Testis (tissue), 2 donors: ENCODE results near the gene GSTO2.
"Not testable (repeated sequence)": the region's sequence is repeated elsewhere in the genome, so short reads cannot be mapped to it uniquely, and the experiment has no call there.

Experiments used
- POLR2A ChIP-seq: fragments of 450-650 bp; IDR thresholded peaks from one replicate; pipeline ENCODE4 v1.6.1; 2017; ENCODE audit warnings: antibody characterized with exemption, mild to moderate bottlenecking, moderate library complexity
- TF ChIP-seq, protein P1 (sequence below), 3 experiments: fragments of 450-650 bp in 2 of 3; fragments of 200-600 bp in 1 of 3; sonication (generic) in 1 of 3; IDR thresholded peaks; one replicate each; pipeline ENCODE4 v1.5.1; 2016 to 2019; ENCODE audit warnings: antibody characterized with exemption in 3 of 3, mild to moderate bottlenecking in 2 of 3, moderate library complexity in 1 of 3

DNA sequence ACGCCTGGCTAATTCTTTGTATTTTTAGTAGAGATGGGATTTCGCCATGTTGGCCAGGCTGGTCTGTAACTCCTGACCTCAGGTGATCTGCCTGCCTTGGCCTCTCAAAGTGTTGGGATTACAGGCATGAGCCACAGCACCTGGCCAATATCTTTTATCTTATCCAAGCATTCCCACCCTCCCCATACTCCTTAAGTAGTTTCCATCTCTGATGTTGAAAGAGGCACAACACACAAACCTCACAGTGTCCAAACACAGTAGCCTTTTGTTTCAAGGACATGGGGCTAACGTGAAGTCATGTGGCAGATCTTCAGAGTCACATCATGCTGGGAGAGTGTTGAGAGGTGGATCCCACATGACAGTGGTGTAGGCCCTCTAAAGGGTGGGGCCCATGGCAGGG, 26.0 kb upstream of the GSTO2 start:
- TF ChIP-seq, protein P1, sequence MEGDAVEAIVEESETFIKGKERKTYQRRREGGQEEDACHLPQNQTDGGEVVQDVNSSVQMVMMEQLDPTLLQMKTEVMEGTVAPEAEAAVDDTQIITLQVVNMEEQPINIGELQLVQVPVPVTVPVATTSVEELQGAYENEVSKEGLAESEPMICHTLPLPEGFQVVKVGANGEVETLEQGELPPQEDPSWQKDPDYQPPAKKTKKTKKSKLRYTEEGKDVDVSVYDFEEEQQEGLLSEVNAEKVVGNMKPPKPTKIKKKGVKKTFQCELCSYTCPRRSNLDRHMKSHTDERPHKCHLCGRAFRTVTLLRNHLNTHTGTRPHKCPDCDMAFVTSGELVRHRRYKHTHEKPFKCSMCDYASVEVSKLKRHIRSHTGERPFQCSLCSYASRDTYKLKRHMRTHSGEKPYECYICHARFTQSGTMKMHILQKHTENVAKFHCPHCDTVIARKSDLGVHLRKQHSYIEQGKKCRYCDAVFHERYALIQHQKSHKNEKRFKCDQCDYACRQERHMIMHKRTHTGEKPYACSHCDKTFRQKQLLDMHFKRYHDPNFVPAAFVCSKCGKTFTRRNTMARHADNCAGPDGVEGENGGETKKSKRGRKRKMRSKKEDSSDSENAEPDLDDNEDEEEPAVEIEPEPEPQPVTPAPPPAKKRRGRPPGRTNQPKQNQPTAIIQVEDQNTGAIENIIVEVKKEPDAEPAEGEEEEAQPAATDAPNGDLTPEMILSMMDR (IDR thresholded peaks at IDR 0.05): not testable (repeated sequence)
- TF ChIP-seq POLR2A: not testable (repeated sequence)
